GM18511 (cell line): ENCODE data around the gene WNT7B.
"Not testable (repeated sequence)": the region's sequence is repeated elsewhere in the genome, so short reads cannot be mapped to it uniquely, and the experiment has no call there.

Source experiments
- ATAC-seq: cut with Tn5 transposase; IDR thresholded peaks from one replicate; pipeline ENCODE4 v1.9.1; 2021; ENCODE audit warnings: mild to moderate bottlenecking, moderate library complexity; ENCODE audit not compliant: unreplicated experiment

The WNT7B gene

GRCh38 chr22:46008836-46009596 lies 32.1 kb upstream of the WNT7B start:
- no peak for ATAC-seq

GRCh38 chr22:46008291-46008690 lies 31.3 kb upstream of the WNT7B start:
- no peak for ATAC-seq

GRCh38 chr22:46007848-46008261 lies 30.9 kb upstream of the WNT7B start:
- no peak for ATAC-seq

GRCh38 chr22:46007003-46007847 lies 30.3 kb upstream of the WNT7B start:
- no peak for ATAC-seq

- peak; percentile 56 for ATAC-seq
Measured at GRCh38 chr22:46006379-46007002, 29.5 kb upstream of the WNT7B start.

- not testable (repeated sequence) for ATAC-seq
Measured at GRCh38 chr22:46005116-46005705, 28.2 kb upstream of the WNT7B start.

- no peak for ATAC-seq
Measured at GRCh38 chr22:46004105-46004866, 27.3 kb upstream of the WNT7B start.

- ATAC-seq = no peak
Measured at GRCh38 chr22:46003271-46004091, 26.5 kb upstream of the WNT7B start.

GRCh38 chr22:46002757-46003270 lies 25.9 kb upstream of the WNT7B start:
- ATAC-seq = no peak

- no peak for ATAC-seq
Measured at GRCh38 chr22:46001426-46002106, 24.6 kb upstream of the WNT7B start.

- ATAC-seq = no peak
Measured at GRCh38 chr22:46001046-46001425, 24.1 kb upstream of the WNT7B start.

- ATAC-seq = no peak
Measured at GRCh38 chr22:46000081-46001027, 23.4 kb upstream of the WNT7B start.

- no peak for ATAC-seq
Measured at GRCh38 chr22:45999379-45999971, 22.5 kb upstream of the WNT7B start.

GRCh38 chr22:45998638-45999378 lies 21.8 kb upstream of the WNT7B start:
- ATAC-seq = no peak

- no peak for ATAC-seq
Measured at GRCh38 chr22:45997777-45998637, 21.0 kb upstream of the WNT7B start.
